ENCODE data around the gene FOS. TPM values are rescaled to one million over a fixed set of nuclear protein-coding genes. Genes with fewer than 3 reads are reported as not detected.

Gene FOS

GRCh38 chr14:75329369-75329768 is 50.7 kb downstream of the FOS start:
- no peak overlapping the region for H3K9ac ChIP-seq (ENCODE audit: low read depth, low read length)
- H3K9me3 ChIP-seq (replicated peaks; ENCODE audit: low read length): no peaks in the 10 kb centered on the region
- H3K4me1 ChIP-seq (ENCODE audit: control insufficient read depth, insufficient read depth, low read length): peaks cover 1% of the 10 kb centered on the region
- peaks cover 25% of the 10 kb centered on the region for H3K27me3 ChIP-seq (ENCODE audit: control insufficient read depth, insufficient read depth, low read length)
- H3K36me3 ChIP-seq (ENCODE audit: insufficient read depth, low read length): no peaks in the 10 kb centered on the region
- no peak overlapping the region for H3K4me3 ChIP-seq (ENCODE audit: low read length)
- no peak overlapping the region for H3K4me2 ChIP-seq (ENCODE audit: low read length)

- Histone ChIP-seq H3K4me3 (ENCODE audit: low read length) (no peak overlapping the region), H3K27me3 (ENCODE audit: control insufficient read depth, insufficient read depth, low read length) (peaks cover 18% of the 10 kb centered on the region), H3K9ac (ENCODE audit: low read depth, low read length) (no peak overlapping the region), H3K36me3 (ENCODE audit: insufficient read depth, low read length) (no peaks in the 10 kb centered on the region), H3K4me1 (ENCODE audit: control insufficient read depth, insufficient read depth, low read length) (peaks cover 6% of the 10 kb centered on the region), H3K4me2 (ENCODE audit: low read length) (no peak overlapping the region), H3K9me3 (replicated peaks; ENCODE audit: low read length) (no peaks in the 10 kb centered on the region)
Measured at GRCh38 chr14:75331471-75331870, 52.8 kb downstream of the FOS start.

Small RNAs within 50 kb of the gene (small RNA-seq; reads per million reads assigned to genes)
- not detected for gene RF00004

All from skeletal muscle satellite cell (primary cell).